ENCODE data around the gene TRPM4. TPM values are rescaled to one million over a fixed set of nuclear protein-coding genes. Genes with fewer than 3 reads are reported as not detected.

TRPM4 gene
- total and polyA plus RNA-seq, 2 of the 8 experiments (the other 6 are each of a cell fraction or from before 2014, with no cell fraction given) = 11.3 to 13.3 TPM

DNA sequence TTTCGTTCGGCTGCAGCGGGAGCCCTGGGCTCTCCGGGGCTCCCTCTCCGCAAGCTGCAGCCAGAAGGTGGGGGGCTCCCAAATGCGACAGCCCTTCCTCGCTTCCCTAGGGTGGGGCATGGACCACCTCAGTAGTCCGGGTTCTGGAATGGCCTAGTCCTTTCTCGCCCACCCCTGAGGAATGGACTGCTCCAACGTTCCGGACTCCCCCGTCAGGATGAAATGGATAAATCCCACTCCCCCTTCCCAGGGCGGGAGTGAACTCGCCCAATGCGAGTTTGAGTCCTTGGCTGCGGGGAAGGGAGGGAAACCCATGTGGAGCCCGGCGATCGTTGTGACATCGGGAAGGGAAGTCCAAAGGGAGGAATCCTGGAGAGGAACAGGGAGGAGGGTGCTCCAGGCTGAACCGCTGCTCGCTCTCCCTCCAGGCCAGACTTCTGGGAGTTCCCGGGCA lies 7.9 kb upstream of the TRPM4 start (continued):
- TF ChIP-seq ASH2L (IDR thresholded peaks at IDR 0.05; ENCODE audit: low read length) (peak; percentile 50), SRF (IDR thresholded peaks at IDR 0.05; ENCODE audit: low read depth, low read length) (no peak), FOSL1 (IDR thresholded peaks at IDR 0.05; ENCODE audit: insufficient read depth, low read depth, low read length) (no peak), PHF8 (conservative IDR thresholded peaks at IDR 0.05; ENCODE audit: low read depth, low read length) (0 out of 2 replicates have a peak, but pooled peaks have one; percentile 36), MAFK (IDR thresholded peaks at IDR 0.05; ENCODE audit: low read depth, low read length) (no peak), ZNF274 (IDR thresholded peaks at IDR 0.05; ENCODE audit: borderline replicate concordance, extremely low read depth, low read length) (no peak), BACH1 (IDR thresholded peaks at IDR 0.05; ENCODE audit: low read length) (no peak), RXRA (IDR thresholded peaks at IDR 0.05; ENCODE audit: insufficient read depth, low read depth, low read length) (no peak), EP300 (IDR thresholded peaks at IDR 0.05; ENCODE audit: borderline replicate concordance in 1 of 2, low read depth in 2 of 2, low read length in 2 of 2) (peak in 1 of 2 experiments; percentile 100; a peak in 2 of 3 replicates), POU5F1 (IDR thresholded peaks at IDR 0.05; ENCODE audit: low read depth, low read length) (no peak), GABPA (IDR thresholded peaks at IDR 0.05; ENCODE audit: borderline replicate concordance, insufficient read depth, low read length) (no peak), TAF1 (IDR thresholded peaks at IDR 0.05; ENCODE audit: low read depth, low read length) (no peak), CBX8 (IDR thresholded peaks at IDR 0.05; ENCODE audit: borderline replicate concordance, low read depth, low read length) (no peak), KDM5A (IDR thresholded peaks at IDR 0.05; ENCODE audit: low read length) (no peak), SIX5 (IDR thresholded peaks at IDR 0.05; ENCODE audit: low read depth, low read length) (peak; percentile 89), SP2 (IDR thresholded peaks at IDR 0.05; ENCODE audit: low read length) (no peak), RBBP5 (IDR thresholded peaks at IDR 0.05; ENCODE audit: borderline replicate concordance, low read depth, low read length) (no peak; the same call in 1 of the 2 replicates), SIRT6 (IDR thresholded peaks at IDR 0.05; ENCODE audit: low read length) (no peak), CREB1 (IDR thresholded peaks at IDR 0.05) (no peak)
- TF ChIP-seq, protein P1, sequence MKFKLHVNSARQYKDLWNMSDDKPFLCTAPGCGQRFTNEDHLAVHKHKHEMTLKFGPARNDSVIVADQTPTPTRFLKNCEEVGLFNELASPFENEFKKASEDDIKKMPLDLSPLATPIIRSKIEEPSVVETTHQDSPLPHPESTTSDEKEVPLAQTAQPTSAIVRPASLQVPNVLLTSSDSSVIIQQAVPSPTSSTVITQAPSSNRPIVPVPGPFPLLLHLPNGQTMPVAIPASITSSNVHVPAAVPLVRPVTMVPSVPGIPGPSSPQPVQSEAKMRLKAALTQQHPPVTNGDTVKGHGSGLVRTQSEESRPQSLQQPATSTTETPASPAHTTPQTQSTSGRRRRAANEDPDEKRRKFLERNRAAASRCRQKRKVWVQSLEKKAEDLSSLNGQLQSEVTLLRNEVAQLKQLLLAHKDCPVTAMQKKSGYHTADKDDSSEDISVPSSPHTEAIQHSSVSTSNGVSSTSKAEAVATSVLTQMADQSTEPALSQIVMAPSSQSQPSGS (IDR thresholded peaks at IDR 0.05; ENCODE audit: low read length) = peak; percentile 82
- TF ChIP-seq, protein P2, sequence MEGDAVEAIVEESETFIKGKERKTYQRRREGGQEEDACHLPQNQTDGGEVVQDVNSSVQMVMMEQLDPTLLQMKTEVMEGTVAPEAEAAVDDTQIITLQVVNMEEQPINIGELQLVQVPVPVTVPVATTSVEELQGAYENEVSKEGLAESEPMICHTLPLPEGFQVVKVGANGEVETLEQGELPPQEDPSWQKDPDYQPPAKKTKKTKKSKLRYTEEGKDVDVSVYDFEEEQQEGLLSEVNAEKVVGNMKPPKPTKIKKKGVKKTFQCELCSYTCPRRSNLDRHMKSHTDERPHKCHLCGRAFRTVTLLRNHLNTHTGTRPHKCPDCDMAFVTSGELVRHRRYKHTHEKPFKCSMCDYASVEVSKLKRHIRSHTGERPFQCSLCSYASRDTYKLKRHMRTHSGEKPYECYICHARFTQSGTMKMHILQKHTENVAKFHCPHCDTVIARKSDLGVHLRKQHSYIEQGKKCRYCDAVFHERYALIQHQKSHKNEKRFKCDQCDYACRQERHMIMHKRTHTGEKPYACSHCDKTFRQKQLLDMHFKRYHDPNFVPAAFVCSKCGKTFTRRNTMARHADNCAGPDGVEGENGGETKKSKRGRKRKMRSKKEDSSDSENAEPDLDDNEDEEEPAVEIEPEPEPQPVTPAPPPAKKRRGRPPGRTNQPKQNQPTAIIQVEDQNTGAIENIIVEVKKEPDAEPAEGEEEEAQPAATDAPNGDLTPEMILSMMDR (IDR thresholded peaks at IDR 0.05; ENCODE audit: control extremely low read depth in 1 of 3, insufficient read depth in 1 of 3, low read depth in 1 of 3, low read length in 3 of 3) = no peak
- TF ChIP-seq, protein P3, sequence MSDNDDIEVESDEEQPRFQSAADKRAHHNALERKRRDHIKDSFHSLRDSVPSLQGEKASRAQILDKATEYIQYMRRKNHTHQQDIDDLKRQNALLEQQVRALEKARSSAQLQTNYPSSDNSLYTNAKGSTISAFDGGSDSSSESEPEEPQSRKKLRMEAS (IDR thresholded peaks at IDR 0.05) = peak; percentile 64; the same call in 1 of the 2 replicates
